HG03520 (cell line): ENCODE measurements around the gene ZNF598.
"Not testable (repeated sequence)": the region's sequence is repeated elsewhere in the genome, so short reads cannot be mapped to it uniquely, and the experiment has no call there.

Source experiments
- ATAC-seq: cut with Tn5 transposase; IDR thresholded peaks from one replicate; pipeline ENCODE4 v1.9.1; 2021; ENCODE audit warnings: mild to moderate bottlenecking, moderate library complexity; ENCODE audit not compliant: unreplicated experiment

The ZNF598 gene

GRCh38 chr16:2028620-2029220 is 19.1 kb upstream of the ZNF598 start:
- no peak for ATAC-seq

GRCh38 chr16:2028146-2028545 is 18.5 kb upstream of the ZNF598 start:
- no peak for ATAC-seq

GRCh38 chr16:2027024-2028010 is 17.7 kb upstream of the ZNF598 start:
- ATAC-seq, result no peak

- ATAC-seq, result no peak
Measured at GRCh38 chr16:2026461-2027023, 16.9 kb upstream of the ZNF598 start, which contains the start of gene NHERF2. NHERF2 (plus strand) TSS chr16:2026902; CDS start chr16:2027006, 104 bp downstream.

GRCh38 chr16:2025878-2026460 is 16.3 kb upstream of the ZNF598 start:
- ATAC-seq, result no peak

GRCh38 chr16:2025251-2025650 is 15.6 kb upstream of the ZNF598 start:
- ATAC-seq, result no peak

GRCh38 chr16:2024032-2024420 is 14.4 kb upstream of the ZNF598 start:
- no peak for ATAC-seq

GRCh38 chr16:2023092-2024031 is 13.7 kb upstream of the ZNF598 start:
- ATAC-seq, result peak; percentile 50

GRCh38 chr16:2022723-2023091 is 13.1 kb upstream of the ZNF598 start:
- no peak for ATAC-seq

- no peak for ATAC-seq
Measured at GRCh38 chr16:2019921-2020831, 10.6 kb upstream of the ZNF598 start.

GRCh38 chr16:2019518-2019920 is 9.9 kb upstream of the ZNF598 start, which contains the start of gene NPW:
NPW (plus strand) TSS chr16:2019785.
- no peak for ATAC-seq

- no peak for ATAC-seq
Measured at GRCh38 chr16:2016407-2016922, 6.8 kb upstream of the ZNF598 start.

GRCh38 chr16:2015947-2016208 is 6.3 kb upstream of the ZNF598 start:
- ATAC-seq, result no peak

GRCh38 chr16:2015117-2015946 is 5.7 kb upstream of the ZNF598 start:
- ATAC-seq, result no peak

GRCh38 chr16:2013527-2013926 is 3.9 kb upstream of the ZNF598 start:
- no peak for ATAC-seq

GRCh38 chr16:2011726-2012125 is 2.1 kb upstream of the ZNF598 start:
- not testable (repeated sequence) for ATAC-seq

- peak; percentile 21 for ATAC-seq
Measured at GRCh38 chr16:2009164-2009711, 383 bp downstream of the ZNF598 start.

- ATAC-seq, result no peak
Measured at GRCh38 chr16:2008631-2009163, 924 bp downstream of the ZNF598 start.
